HG02885 (cell line): ENCODE results near the gene HMBS.
A peak's percentile ranks its signal among the peaks of the same experiment; 100 is the strongest.

ENCODE experiments used
- ATAC-seq: cut with Tn5 transposase; IDR thresholded peaks from one replicate; pipeline ENCODE4 v1.9.1; 2021; ENCODE audit warnings: mild to moderate bottlenecking; ENCODE audit not compliant: unreplicated experiment, poor library complexity

HMBS gene

DNA sequence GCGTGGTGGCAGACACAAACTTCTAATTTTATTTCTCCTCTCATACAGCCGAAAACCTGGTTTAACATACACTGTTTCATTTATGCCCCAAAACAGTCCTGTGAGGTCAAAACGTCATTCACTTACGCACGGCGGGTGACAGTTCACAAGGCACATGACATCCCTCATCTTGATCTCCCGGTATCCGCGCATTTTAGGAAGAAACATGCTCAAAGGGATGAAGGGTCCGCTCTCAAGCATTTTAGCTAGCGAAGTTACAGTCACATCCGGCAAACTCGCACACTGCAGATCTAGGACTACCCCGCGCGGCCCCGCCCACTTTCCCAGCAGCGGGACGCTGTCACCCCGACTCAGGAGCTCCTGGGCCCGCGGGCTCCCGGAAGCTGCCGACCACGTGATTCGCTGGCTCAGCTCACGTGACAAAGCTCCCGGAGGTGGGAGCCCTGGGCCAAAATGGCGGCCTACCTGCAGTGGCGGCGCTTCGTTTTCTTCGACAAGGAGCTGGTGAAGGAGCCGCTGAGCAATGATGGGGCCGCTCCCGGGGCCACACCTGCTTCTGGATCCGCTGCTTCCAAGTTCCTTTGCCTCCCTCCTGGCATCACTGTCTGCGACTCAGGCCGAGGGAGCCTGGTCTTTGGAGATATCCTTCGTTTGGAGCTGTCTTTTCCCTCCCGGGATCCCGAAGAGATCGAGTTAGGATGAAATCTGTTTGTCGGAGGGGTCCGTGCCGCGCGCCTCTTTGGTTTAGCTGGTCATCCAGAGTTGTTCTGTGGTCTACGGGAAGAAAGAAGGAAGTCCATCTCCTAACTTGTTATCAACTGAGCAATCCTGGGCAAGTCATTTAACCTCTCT is 17.1 kb upstream of the HMBS start, which contains the start of gene VPS11:
Gene VPS11 (plus strand): TSS at position 448 of the 852 bp plus-strand sequence. CDS start 6 bp downstream, at position 454.
- ATAC-seq = peak; percentile 92

DNA sequence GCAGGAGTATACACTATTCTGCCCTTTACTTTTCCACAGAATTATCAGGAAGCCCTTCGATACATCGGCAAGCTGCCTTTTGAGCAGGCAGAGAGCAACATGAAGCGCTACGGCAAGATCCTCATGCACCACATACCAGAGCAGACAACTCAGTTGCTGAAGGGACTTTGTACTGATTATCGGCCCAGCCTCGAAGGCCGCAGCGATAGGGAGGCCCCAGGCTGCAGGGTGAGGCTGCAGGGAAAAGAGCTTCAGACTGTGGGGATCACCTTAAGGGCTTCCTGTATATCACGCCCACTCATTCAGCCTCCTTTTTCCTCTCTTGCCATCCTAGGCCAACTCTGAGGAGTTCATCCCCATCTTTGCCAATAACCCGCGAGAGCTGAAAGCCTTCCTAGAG is 6.8 kb upstream of the HMBS start:
- no peak for ATAC-seq

- no peak for ATAC-seq
These were observed 5.8 kb upstream of the HMBS start for GRCh38 chr11:119078675-119079420.

- no peak for ATAC-seq
These were observed 2.9 kb upstream of the HMBS start for GRCh38 chr11:119081682-119082260.

DNA sequence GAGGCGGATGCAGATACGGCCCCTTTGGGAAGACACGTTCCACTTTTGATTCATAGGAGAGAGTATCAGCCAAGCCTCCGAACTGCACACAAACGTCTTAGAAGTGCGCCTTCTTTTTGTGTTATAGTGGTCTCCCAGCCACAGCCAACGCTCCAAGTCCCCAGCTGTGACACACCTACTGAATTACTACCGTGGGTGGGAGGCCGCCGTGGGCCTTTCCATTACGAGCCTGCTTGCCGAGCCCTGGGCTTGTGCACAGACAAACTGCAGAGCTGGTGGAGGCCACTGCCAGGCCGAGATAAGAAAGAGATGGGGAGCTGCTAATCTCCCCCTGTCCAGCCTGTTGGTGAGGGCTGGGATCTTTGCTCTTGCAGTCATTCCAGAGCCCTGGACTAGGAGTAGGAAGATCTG is 761 bp downstream of the HMBS start:
- peak; percentile 23 for ATAC-seq

GRCh38 chr11:119087123-119087522 is 2.4 kb downstream of the HMBS start:
- ATAC-seq = no peak

DNA sequence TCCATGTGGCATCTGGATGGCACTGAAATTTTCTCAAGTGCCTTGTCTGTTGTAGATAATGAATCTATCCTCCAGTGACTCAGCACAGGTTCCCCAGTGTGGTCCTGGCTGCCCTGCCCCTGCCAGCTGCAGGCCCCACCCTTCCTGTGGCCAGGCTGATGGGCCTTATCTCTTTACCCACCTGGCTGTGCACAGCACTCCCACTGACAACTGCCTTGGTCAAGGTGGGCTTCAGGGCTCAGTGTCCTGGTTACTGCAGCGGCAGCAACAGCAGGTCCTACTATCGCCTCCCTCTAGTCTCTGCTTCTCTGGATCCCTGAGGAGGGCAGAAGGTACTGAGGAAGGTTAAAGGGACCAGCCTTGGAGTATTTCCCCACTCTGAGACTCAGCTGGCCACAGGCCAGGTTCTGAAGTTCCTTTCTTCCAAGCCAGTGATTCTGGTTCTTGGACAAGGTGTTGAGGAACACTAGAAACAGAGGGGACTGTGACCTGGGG is 3.1 kb downstream of the HMBS start:
- ATAC-seq = no peak

GRCh38 chr11:119088406-119088805 is 3.7 kb downstream of the HMBS start:
- no peak for ATAC-seq

DNA sequence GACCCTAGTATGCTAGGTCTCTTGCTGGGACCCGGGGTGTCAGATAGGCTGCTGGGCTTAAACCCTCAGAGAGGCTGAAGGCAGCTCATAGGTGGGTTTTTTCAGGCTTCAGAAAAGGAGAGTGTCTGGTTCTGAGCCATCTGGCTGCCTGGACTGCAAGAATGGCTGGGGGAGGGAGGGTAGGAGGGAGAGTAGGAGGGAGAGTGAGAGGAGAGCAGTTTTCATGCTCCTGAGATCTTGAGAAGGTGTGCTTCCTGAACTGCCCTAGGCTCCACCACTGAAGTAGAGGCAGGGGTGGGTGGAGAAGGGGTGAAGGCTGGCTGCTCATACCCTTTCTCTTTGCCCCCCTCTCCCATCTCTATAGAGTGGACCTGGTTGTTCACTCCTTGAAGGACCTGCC is 4.6 kb downstream of the HMBS start:
- no peak for ATAC-seq

- no peak for ATAC-seq
These were observed 6.5 kb downstream of the HMBS start for GRCh38 chr11:119091178-119091577.

GRCh38 chr11:119091966-119092879 is 7.5 kb downstream of the HMBS start:
- no peak for ATAC-seq

- no peak for ATAC-seq
These were observed 8.5 kb downstream of the HMBS start for GRCh38 chr11:119092880-119093842.

- ATAC-seq = peak; percentile 3
These were observed 9.5 kb downstream of the HMBS start for GRCh38 chr11:119093942-119094815.

DNA sequence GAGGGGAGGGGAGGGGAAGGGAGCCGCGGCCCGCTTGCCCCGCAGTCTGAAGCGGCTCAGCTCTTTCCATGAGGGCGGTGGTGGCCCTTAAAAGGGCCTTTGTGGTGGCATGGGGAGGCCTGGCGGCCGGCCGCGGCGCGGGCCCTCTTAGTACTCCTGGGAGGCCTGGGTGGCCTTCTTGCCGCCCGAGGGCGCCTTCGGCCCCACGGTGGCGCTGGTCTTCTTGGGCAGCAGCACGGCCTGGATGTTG is 10.1 kb downstream of the HMBS start:
- peak; percentile 38 for ATAC-seq

- ATAC-seq = peak; percentile 87
These were observed 10.6 kb downstream of the HMBS start for GRCh38 chr11:119095066-119095880.

DNA sequence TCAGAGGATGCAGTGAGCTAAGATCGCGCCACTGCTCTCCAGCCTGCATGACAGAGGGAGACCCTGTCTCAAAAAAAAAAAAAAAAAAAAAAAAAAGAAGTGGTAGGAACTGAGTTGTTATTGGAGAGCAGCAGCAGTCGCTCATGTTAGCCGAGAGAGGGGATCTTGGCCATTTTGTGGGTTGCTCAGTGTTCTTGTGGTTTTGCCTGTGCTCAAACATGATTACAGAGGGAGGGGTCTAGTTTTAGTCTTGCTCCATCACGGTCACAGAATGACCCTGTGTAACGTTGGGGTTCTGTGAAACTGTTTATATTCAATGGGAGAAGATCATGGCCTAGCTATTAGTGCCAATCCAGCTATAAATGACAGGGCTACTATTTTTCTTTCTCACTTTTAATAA is 15.0 kb downstream of the HMBS start:
- no peak for ATAC-seq

DNA sequence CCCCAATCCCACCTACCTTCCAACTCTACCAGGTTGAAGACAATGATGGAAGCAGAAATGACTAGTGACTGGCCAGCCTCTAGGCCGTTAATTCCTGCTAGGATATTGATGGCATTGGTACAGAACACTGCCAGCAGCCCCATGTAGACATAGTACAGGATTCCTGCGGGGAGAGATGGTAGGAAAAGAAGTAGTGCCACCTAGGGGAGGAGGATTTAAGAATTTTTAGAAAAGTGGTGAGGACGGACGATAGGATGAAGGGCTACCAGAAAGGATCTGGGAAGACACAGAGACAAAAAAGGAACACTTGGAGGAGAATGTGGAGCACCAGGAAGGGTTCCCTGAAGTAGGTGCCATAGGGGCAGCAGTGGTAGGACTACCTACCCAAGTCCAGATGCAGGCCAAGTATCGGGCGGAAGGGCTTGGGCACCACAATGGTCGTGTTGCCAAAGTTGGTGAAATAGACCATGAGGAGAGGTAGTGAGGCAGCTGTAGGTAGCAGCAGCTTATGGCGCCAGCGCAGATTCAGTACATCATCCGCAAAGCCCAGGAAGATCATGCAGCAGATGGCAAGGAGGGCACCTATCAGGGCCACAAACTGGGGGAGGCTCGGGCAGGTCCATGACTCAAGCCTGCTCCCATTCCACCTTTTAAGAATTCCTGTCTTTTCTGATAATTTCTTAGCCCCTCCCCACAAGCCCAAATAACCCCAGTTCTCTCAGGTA is 15.7 kb downstream of the HMBS start:
- no peak for ATAC-seq
